Effector memory CD4-positive, alpha-beta T cell (primary cell): ENCODE results near the gene SCUBE2.

ENCODE experiments used
- DNase-seq, 3 donors: peaks; one replicate each; pipeline ENCODE4 v3.0.0-alpha.2; 2020
- H3K27ac ChIP-seq: 2 replicates; pipeline ENCODE4 v1.7.0; 2013; ENCODE audit warnings: mild to moderate bottlenecking, low read length, moderate library complexity; ENCODE audit not compliant: insufficient read depth, poor library complexity, severe bottlenecking
- H3K27me3 ChIP-seq: replicated peaks from 2 replicates; pipeline ENCODE4 v1.7.0; 2013; ENCODE audit warnings: mild to moderate bottlenecking, low read length; ENCODE audit not compliant: insufficient read depth, control insufficient read depth, poor library complexity, severe bottlenecking
- H3K36me3 ChIP-seq: 2 replicates; pipeline ENCODE4 v1.7.0; 2013; ENCODE audit warnings: mild to moderate bottlenecking, low read length, moderate library complexity; ENCODE audit not compliant: control insufficient read depth, insufficient read depth
- H3K4me1 ChIP-seq: 2 replicates; pipeline ENCODE4 v1.7.0; 2013; ENCODE audit warnings: low read length, mild to moderate bottlenecking; ENCODE audit not compliant: control insufficient read depth, insufficient read depth, poor library complexity, severe bottlenecking
- H3K4me3 ChIP-seq: 2 replicates; pipeline ENCODE4 v1.7.0; 2013; ENCODE audit warnings: low read length, low read depth, mild to moderate bottlenecking; ENCODE audit not compliant: insufficient read depth, poor library complexity, severe bottlenecking
- H3K9me3 ChIP-seq: 2 replicates; pipeline ENCODE4 v1.7.0; 2013; ENCODE audit warnings: mild to moderate bottlenecking, low read length, moderate library complexity; ENCODE audit not compliant: control insufficient read depth

Gene SCUBE2

DNA sequence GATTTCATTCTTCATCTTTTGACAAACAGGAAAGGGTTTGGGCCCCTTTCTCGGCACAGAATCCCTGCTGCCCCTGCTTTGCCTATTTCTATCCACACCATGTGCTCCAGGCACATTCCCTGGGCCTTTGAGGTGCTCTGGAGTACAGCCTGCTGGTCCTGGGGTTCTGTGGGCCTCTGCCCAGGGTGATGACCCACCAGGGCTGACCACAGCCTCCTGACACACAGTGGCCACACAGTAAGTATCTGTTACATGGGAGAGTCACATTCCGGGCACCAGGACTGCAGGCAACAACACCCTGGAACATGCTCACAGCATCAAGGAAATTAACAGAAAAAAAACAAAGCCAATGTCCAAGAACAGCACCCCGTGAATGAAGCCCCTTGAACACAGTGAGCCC lies 39.1 kb downstream of the SCUBE2 start:
- no peaks in the 10 kb centered on the region for H3K27me3 ChIP-seq
- H3K27ac ChIP-seq = no peak overlapping the region
- H3K4me1 ChIP-seq = no peaks in the 10 kb centered on the region
- no peak overlapping the region for H3K4me3 ChIP-seq
- H3K36me3 ChIP-seq = no peaks in the 10 kb centered on the region
- H3K9me3 ChIP-seq = no peaks in the 10 kb centered on the region
- DNase-seq = no peak

DNA sequence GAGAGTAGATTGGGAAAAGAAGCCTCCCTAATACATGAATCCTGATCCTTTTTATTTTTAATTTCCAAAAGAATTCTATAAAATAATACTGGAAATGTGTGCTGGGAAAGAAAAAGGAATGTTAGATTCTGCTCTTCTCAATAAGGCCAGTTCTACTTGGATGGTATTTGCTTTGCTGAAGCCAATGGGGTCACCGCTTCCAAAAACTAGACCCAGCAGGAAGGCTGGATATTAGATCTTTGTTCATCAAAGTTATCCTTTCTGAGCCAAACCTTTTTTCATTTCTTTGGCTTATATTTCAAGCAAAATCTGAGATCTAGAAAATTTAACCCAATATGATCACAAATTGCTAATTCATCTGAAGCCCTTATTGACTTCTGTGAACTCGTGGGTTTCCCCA lies 41.4 kb downstream of the SCUBE2 start:
- no peak for DNase-seq
- Histone ChIP-seq H3K27ac (no peak overlapping the region), H3K9me3 (no peaks in the 10 kb centered on the region), H3K4me3 (no peak overlapping the region), H3K27me3 (no peaks in the 10 kb centered on the region), H3K4me1 (no peaks in the 10 kb centered on the region), H3K36me3 (no peaks in the 10 kb centered on the region)

DNA sequence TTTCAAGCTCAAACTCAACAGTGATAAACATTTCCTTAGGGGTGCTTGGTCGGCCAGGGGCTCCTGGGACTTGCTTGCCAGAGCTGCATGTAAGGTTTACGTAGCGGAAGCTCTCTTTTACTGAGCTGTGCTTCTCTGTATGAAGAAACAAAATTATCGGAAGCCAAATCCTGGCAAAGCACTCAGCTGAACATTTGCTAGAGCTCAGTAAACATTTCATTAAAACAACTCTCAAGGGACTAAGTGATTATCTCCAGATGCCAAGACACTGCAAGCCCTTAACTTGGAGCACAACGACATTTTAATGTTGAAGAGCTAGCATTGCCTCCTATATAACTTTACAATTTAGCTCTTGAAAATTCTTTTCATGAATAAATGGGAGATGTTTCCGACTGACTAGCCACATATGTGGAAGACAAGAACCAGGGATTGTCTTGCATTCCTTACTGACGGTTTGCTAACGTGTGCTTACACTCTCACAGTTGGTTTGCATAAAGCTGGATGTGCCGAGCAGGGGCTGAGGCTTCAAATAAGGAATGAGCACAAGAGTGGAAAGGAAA lies 43.4 kb downstream of the SCUBE2 start:
- DNase-seq = no peak
- no peaks in the 10 kb centered on the region for H3K9me3 ChIP-seq

DNA sequence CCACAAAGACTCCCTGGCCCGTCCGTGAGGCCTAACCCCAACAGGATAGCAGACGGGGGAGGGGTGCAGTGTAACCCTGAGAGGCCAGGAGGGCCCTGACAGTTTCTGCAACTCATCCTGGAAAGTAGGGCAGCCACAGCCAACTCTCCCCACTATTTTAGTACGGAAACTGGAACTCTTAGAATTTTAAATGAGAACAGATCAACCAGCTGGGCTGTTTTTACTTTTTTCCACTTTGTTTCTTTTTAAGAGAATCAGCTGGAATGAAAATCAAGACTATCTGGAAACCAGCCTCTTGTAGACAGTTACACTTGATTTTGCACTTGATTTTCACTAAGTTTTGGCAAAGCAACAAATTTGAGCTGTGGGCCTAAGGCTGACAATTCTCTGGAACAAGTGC lies 44.9 kb downstream of the SCUBE2 start:
- Histone ChIP-seq H3K4me1 (no peaks in the 10 kb centered on the region), H3K36me3 (no peaks in the 10 kb centered on the region), H3K4me3 (no peak overlapping the region), H3K27me3 (no peaks in the 10 kb centered on the region), H3K27ac (no peak overlapping the region), H3K9me3 (no peaks in the 10 kb centered on the region)
- no peak for DNase-seq

More for the DNA sequence above, 43.4 kb downstream of the SCUBE2 start:
- H3K27ac ChIP-seq = no peak overlapping the region
- no peak overlapping the region for H3K4me3 ChIP-seq
- no peaks in the 10 kb centered on the region for H3K36me3 ChIP-seq
- no peaks in the 10 kb centered on the region for H3K27me3 ChIP-seq
- no peaks in the 10 kb centered on the region for H3K4me1 ChIP-seq

DNA sequence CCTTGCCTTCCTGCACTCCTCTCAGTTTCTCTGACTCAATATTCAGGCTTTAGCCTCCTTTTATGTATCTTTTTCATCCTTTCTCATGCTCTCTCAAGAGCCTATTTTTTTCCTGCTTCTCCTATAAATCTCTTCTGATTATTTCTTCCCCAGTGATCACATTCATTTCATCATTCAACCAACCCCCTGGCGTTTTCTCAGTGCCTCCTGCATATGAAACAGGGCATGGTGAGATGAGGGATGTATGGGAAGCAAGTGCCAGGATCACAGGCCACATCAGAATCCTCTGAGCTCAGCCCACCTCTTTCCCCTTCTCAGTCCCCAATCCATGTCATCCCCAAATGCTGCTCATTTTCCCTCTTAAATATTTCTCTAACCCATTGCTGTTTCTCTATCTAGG lies 48.9 kb downstream of the SCUBE2 start:
- no peaks in the 10 kb centered on the region for H3K36me3 ChIP-seq
- H3K4me1 ChIP-seq = no peaks in the 10 kb centered on the region
- no peak overlapping the region for H3K4me3 ChIP-seq
- H3K9me3 ChIP-seq = no peaks in the 10 kb centered on the region
- no peak overlapping the region for H3K27ac ChIP-seq
- DNase-seq = no peak
- no peaks in the 10 kb centered on the region for H3K27me3 ChIP-seq

DNA sequence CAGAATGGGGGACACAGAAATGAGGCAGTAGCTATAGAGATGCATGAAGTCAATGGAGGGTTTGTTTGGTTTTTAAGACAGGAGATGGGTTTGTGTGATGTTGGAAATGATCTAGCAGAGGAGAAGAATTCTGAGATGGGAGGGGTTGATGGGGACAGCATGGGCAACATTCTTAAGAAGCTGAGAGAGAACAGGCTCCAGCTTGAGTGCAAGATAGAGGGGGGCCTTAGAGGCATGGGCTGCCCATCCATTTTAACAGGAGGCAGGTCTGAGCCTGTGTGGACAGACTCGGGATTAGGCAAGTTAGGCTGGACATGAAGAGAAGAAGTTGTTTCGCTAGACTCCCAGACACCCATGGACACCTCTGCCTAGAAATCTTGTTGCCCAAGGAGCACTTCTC lies 49.7 kb downstream of the SCUBE2 start:
- no peak overlapping the region for H3K4me3 ChIP-seq
- no peaks in the 10 kb centered on the region for H3K9me3 ChIP-seq
- DNase-seq = no peak
- no peaks in the 10 kb centered on the region for H3K4me1 ChIP-seq
- H3K27ac ChIP-seq = no peak overlapping the region
- no peaks in the 10 kb centered on the region for H3K27me3 ChIP-seq
- H3K36me3 ChIP-seq = no peaks in the 10 kb centered on the region

DNA sequence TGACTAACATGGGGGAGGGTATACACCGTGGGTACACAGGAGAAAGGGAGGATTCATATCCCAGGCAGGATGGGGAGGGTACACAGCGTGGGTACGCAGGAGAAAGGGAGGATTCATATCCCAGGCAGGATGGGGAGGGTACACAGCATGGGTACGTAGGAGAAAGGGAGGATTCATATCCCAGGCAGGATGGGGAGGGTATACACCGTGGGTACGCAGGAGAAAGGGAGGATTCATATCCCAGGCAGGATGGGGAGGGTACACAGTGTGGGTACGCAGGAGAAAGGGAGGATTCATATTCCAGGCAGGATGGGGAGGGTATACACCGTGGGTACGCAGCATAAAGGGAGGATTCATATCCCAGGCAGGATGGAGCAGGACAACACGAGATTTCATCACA lies 51.0 kb downstream of the SCUBE2 start:
- H3K36me3 ChIP-seq = no peaks in the 10 kb centered on the region
- H3K27ac ChIP-seq = no peak overlapping the region
- H3K9me3 ChIP-seq = no peaks in the 10 kb centered on the region
- no peaks in the 10 kb centered on the region for H3K4me1 ChIP-seq
- DNase-seq = no peak
- H3K27me3 ChIP-seq = no peaks in the 10 kb centered on the region
- H3K4me3 ChIP-seq = no peak overlapping the region

DNA sequence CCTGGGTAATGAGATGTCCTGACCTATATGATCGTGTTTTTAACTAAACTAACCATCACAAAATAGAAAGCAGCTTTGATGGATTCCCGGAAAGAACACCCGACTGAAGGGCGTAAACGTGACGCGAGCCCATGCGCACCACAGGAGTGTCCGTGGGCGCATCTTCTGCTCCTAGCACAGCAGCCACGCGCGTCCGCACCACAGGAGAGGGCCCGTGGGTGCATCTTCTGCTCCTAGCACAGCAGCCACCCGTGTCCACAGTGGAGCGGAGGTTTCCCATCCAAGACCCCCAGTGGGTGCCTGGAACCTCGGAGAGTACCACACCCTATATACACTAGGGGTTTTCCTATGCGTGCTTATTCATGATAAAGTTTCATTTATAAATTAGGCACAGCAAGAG lies 51.5 kb downstream of the SCUBE2 start:
- H3K36me3 ChIP-seq = no peaks in the 10 kb centered on the region
- no peak overlapping the region for H3K27ac ChIP-seq
- H3K9me3 ChIP-seq = no peaks in the 10 kb centered on the region
- H3K27me3 ChIP-seq = no peaks in the 10 kb centered on the region
- no peak for DNase-seq
- H3K4me1 ChIP-seq = no peaks in the 10 kb centered on the region
- no peak overlapping the region for H3K4me3 ChIP-seq

DNA sequence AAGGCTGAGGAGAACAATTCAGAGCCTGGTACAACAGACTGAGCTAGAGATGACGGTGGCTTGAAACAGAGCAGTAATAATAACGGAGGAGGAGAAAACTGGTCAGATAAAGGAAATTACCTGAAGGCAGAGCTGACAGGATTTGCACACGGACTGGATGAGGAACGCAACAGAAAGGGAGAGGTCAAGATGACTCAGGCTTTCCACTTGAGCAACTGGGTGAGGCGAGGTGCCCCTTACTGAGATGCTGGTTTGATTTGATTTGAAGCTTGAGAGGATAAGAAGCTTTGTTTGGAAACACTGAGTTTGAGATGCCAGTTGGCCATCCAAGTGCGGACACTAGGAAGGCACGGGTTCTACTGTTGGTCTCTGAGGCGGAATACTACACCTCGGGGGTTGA lies 52.2 kb downstream of the SCUBE2 start:
- H3K36me3 ChIP-seq = no peaks in the 10 kb centered on the region
- DNase-seq = no peak
- no peak overlapping the region for H3K4me3 ChIP-seq
- H3K27ac ChIP-seq = no peak overlapping the region
- H3K4me1 ChIP-seq = no peaks in the 10 kb centered on the region
- no peaks in the 10 kb centered on the region for H3K9me3 ChIP-seq
- no peaks in the 10 kb centered on the region for H3K27me3 ChIP-seq

DNA sequence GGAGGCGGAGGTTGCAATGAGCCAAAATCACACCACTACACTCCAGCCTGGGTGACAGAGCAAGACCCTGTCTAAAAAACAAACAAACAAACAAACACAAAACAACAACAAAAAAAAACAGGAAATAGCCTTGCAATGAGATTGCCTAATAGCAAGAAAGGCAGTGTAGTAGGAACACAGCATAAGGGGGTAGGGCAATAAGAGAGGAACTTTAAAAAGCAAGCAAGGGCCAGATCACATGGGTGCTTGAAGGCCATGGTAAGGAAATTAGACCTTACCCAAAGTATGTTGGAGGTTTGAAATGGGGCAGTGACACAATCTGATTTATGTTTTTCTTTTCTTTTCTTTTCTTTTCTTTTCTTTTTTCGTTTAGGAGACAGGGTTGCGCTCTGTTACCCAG lies 52.9 kb downstream of the SCUBE2 start:
- Histone ChIP-seq H3K27ac (no peak overlapping the region), H3K36me3 (no peaks in the 10 kb centered on the region), H3K27me3 (no peaks in the 10 kb centered on the region), H3K9me3 (no peaks in the 10 kb centered on the region), H3K4me3 (no peak overlapping the region), H3K4me1 (no peaks in the 10 kb centered on the region)
- no peak for DNase-seq

DNA sequence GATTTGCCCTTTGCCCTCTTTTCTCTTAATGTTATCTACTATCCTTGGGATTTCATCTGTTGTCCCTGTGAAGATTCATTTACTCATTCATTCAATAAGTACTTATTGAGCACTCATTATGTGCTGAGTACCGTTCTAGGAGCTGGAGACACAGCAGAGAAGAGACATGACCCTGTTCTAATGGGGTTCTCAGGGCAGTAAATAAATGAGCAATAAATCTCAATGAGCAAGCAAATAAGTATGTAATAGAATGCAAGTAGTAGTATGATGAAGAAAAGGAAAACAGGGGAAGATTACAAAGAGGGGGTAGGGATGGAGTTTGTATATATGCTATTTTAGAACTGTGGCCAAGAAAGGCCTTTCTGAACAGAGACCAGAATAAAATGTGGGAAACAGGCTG lies 53.4 kb downstream of the SCUBE2 start:
- H3K27me3 ChIP-seq = no peaks in the 10 kb centered on the region
- H3K9me3 ChIP-seq = no peaks in the 10 kb centered on the region
- no peak overlapping the region for H3K27ac ChIP-seq
- H3K4me3 ChIP-seq = no peak overlapping the region
- no peaks in the 10 kb centered on the region for H3K4me1 ChIP-seq
- no peaks in the 10 kb centered on the region for H3K36me3 ChIP-seq
- DNase-seq = no peak
